RPMI7951 (cell line): ENCODE measurements around the gene DENND1B. TPM values are rescaled to one million over a fixed set of nuclear protein-coding genes. Genes with fewer than 3 reads are reported as not detected.
"Not testable (repeated sequence)": the region's sequence is repeated elsewhere in the genome, so short reads cannot be mapped to it uniquely, and the experiment has no call there.

Experiments
- DNase-seq: peaks from one replicate; pipeline ENCODE4 v3.0.0-alpha.2; 2012; ENCODE audit warnings: low read depth
- total RNA-seq: library from RNA; depleted of rRNA; stranded (reverse); fragments of >200 nt; shearing (Covaris generic); gene quantifications from 2 replicates; pipeline ENCODE4 v1.2.3, GENCODE V29; 2014

Gene DENND1B
- total RNA-seq, 1 experiment from 2014 or later = 10.6 TPM

GRCh38 chr1:197632005-197632404 is 143.3 kb downstream of the DENND1B start:
- DNase-seq = no peak

GRCh38 chr1:197622371-197622770 is 152.9 kb downstream of the DENND1B start:
- DNase-seq = no peak

GRCh38 chr1:197621761-197622160 is 153.5 kb downstream of the DENND1B start:
- DNase-seq = no peak

- DNase-seq = no peak
These were observed 154.5 kb downstream of the DENND1B start for GRCh38 chr1:197620714-197621163.

GRCh38 chr1:197619008-197619640 is 156.2 kb downstream of the DENND1B start:
- DNase-seq = peak; percentile 34

- DNase-seq = no peak
These were observed 157.2 kb downstream of the DENND1B start for GRCh38 chr1:197618061-197618460.

- DNase-seq = no peak
These were observed 159.6 kb downstream of the DENND1B start for GRCh38 chr1:197615693-197616011.

GRCh38 chr1:197614916-197615692 is 160.2 kb downstream of the DENND1B start:
- peak; percentile 36 for DNase-seq

- DNase-seq = no peak
These were observed 169.0 kb downstream of the DENND1B start for GRCh38 chr1:197606168-197606845.

- DNase-seq = no peak
These were observed 171.0 kb downstream of the DENND1B start for GRCh38 chr1:197604302-197604701.

- no peak for DNase-seq
These were observed 174.5 kb downstream of the DENND1B start for GRCh38 chr1:197600751-197601150.

- DNase-seq = no peak
These were observed 175.5 kb downstream of the DENND1B start for GRCh38 chr1:197599789-197600188.

- DNase-seq = no peak
These were observed 176.3 kb downstream of the DENND1B start for GRCh38 chr1:197598935-197599334.

- DNase-seq = no peak
These were observed 179.9 kb downstream of the DENND1B start for GRCh38 chr1:197595304-197595904.

- no peak for DNase-seq
These were observed 184.6 kb downstream of the DENND1B start for GRCh38 chr1:197590687-197591086.

GRCh38 chr1:197585809-197586208 is 189.5 kb downstream of the DENND1B start:
- no peak for DNase-seq

GRCh38 chr1:197577580-197577979 is 197.7 kb downstream of the DENND1B start:
- DNase-seq = no peak

GRCh38 chr1:197575531-197575930 is 199.7 kb downstream of the DENND1B start:
- not testable (repeated sequence) for DNase-seq

GRCh38 chr1:197572169-197572568 is 203.1 kb downstream of the DENND1B start:
- DNase-seq = no peak

GRCh38 chr1:197567442-197567841 is 207.8 kb downstream of the DENND1B start:
- no peak for DNase-seq

- DNase-seq = no peak
These were observed 214.2 kb downstream of the DENND1B start for GRCh38 chr1:197561041-197561440.

GRCh38 chr1:197559655-197560054 is 215.6 kb downstream of the DENND1B start:
- no peak for DNase-seq
